Left lung (tissue), 10 donors: ENCODE results near the gene ANKRD13D. TPM values are rescaled to one million over a fixed set of nuclear protein-coding genes. Genes with fewer than 3 reads are reported as not detected.

Experiments used
- ATAC-seq: fragments of 200-7000 bp; cut with Tn5 transposase; one replicate; pipeline ENCODE4 v1.9.1; 2020; ENCODE audit warnings: moderate library complexity
- DNase-seq, 4 donors: peaks; one replicate each; pipeline ENCODE4 v3.0.0-alpha.2; 2013 to 2020
- H3K27ac ChIP-seq, 2 donors: fragments of 200-600 bp; sonication (generic) in 1 of 2; one replicate each; pipeline versions ENCODE4 v1.5.0 to v1.8.0; 2020 to 2021
- H3K27me3 ChIP-seq, 2 donors: fragments of 200-600 bp; sonication (generic) in 1 of 2; one replicate each; pipeline versions ENCODE4 v1.5.0 to v1.8.0; 2020 to 2021
- H3K36me3 ChIP-seq, 2 donors: fragments of 200-600 bp; sonication (generic) in 1 of 2; one replicate each; pipeline versions ENCODE4 v1.5.0 to v1.8.0; 2020 to 2021
- H3K4me1 ChIP-seq, 2 donors: fragments of 200-600 bp; one replicate each; pipeline ENCODE4 v1.8.0; 2021
- H3K4me3 ChIP-seq, 2 donors: fragments of 200-600 bp; sonication (generic) in 1 of 2; one replicate each; pipeline versions ENCODE4 v1.5.0 to v1.8.0; 2020 to 2021; ENCODE audit warnings: mild to moderate bottlenecking in 1 of 2
- H3K9me3 ChIP-seq, 2 donors: fragments of 200-600 bp; sonication (generic) in 1 of 2; one replicate each; pipeline versions ENCODE4 v1.5.0 to v1.8.0; 2020 to 2021
- intact Hi-C, 2 donors: fragments of 100-400 bp; cut with DNase I; formaldehyde crosslinking; loops; one replicate each; pipeline versions ENCODE4 v1.11.2 to v1.14.2; 2022
- polyA plus RNA-seq, 6 donors: library from polyadenylated mRNA; unstranded; fragments of 120-200 nt; gene quantifications; one replicate each; pipeline ENCODE4 v1.2.1, GENCODE V29; 2013; ENCODE audit not compliant: insufficient read length in 6 of 6
- total RNA-seq, 2 donors: library from RNA; stranded (reverse); fragmentation: NEBNext Ultra II Directional; extraction: Animal tissue kit (Norgen Biotek cat#: 25700); gene quantifications; one replicate each; pipeline ENCODE4 v1.2.1, GENCODE V29; 2021
- TF ChIP-seq, protein P1 (sequence below), 2 donors: fragments of 200-600 bp; sonication (generic) in 1 of 2; IDR thresholded peaks; one replicate each; pipeline versions ENCODE4 v1.5.0 to v1.8.0; 2021; ENCODE audit warnings: antibody characterized with exemption in 2 of 2
- donor health status: DM: no; HTN: yes; CAD: no.
- donor health status: DM: no; HTN: no; CAD: no.

Gene ANKRD13D
- total and polyA plus RNA-seq, 8 donors, result 34.5 to 81.2 (median 50.3) TPM

- peaks cover 0 to 46% of the 10 kb centered on the region in 2 donors for H3K36me3 ChIP-seq
- TF ChIP-seq, protein P1, sequence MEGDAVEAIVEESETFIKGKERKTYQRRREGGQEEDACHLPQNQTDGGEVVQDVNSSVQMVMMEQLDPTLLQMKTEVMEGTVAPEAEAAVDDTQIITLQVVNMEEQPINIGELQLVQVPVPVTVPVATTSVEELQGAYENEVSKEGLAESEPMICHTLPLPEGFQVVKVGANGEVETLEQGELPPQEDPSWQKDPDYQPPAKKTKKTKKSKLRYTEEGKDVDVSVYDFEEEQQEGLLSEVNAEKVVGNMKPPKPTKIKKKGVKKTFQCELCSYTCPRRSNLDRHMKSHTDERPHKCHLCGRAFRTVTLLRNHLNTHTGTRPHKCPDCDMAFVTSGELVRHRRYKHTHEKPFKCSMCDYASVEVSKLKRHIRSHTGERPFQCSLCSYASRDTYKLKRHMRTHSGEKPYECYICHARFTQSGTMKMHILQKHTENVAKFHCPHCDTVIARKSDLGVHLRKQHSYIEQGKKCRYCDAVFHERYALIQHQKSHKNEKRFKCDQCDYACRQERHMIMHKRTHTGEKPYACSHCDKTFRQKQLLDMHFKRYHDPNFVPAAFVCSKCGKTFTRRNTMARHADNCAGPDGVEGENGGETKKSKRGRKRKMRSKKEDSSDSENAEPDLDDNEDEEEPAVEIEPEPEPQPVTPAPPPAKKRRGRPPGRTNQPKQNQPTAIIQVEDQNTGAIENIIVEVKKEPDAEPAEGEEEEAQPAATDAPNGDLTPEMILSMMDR (IDR thresholded peaks at IDR 0.05), result no peak
- H3K4me3 ChIP-seq, result no peak overlapping the region
- H3K9me3 ChIP-seq, result no peaks in the 10 kb centered on the region
- DNase-seq (peak in 2 of 4 donors; percentile 30 to 61), ATAC-seq (no peak)
- peak overlapping the region; percentile 95 to 100 for H3K27ac ChIP-seq
- intact Hi-C loops, result no loop called here
- H3K4me1 ChIP-seq, result peaks cover 61 to 100% of the 10 kb centered on the region in 2 donors
- no peaks in the 10 kb centered on the region for H3K27me3 ChIP-seq
These were observed 13.3 kb upstream of the ANKRD13D start for GRCh38 chr11:67275606-67276409.

DNA sequence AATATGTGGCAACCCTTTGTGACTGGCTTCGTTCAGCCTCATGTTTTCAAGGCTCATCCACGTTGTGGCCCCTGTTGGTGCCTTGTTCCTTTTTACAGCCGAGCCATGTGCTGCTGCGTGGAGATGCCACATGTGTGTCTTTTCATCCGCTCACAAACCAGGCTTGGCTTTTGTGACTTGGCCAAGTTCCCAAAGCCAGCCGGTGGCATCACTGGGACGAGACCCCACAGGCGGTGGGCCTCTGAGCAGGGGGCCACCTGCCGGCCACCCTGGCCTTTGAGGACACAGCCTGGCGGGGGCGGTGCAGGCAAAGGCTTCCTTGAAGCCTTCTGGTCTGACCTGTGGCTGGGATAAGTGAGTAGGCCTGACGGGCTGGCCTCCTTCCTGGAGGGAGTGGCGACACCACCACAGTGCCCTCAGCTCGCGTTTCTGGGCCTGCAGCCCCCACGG lies 12.3 kb upstream of the ANKRD13D start:
- TF ChIP-seq, protein P1 (IDR thresholded peaks at IDR 0.05), result no peak
- Histone ChIP-seq H3K4me1 (peaks cover 51 to 100% of the 10 kb centered on the region in 2 donors), H3K4me3 (peak overlapping the region in 1 of 2 donors; percentile 30), H3K27me3 (no peaks in the 10 kb centered on the region), H3K36me3 (peaks cover 0 to 55% of the 10 kb centered on the region in 2 donors), H3K9me3 (no peaks in the 10 kb centered on the region), H3K27ac (peak overlapping the region; percentile 95 to 100)
- DNase-seq (peak in 2 of 4 donors; percentile 69 to 87), ATAC-seq (peak; percentile 60)
- intact Hi-C loops, result no loop called here

- DNase-seq, result peak; percentile 54 to 98 (median 92)
- peaks cover 47 to 100% of the 10 kb centered on the region in 2 donors for H3K4me1 ChIP-seq
These were observed 11.7 kb upstream of the ANKRD13D start for GRCh38 chr11:67277231-67277961.

DNA sequence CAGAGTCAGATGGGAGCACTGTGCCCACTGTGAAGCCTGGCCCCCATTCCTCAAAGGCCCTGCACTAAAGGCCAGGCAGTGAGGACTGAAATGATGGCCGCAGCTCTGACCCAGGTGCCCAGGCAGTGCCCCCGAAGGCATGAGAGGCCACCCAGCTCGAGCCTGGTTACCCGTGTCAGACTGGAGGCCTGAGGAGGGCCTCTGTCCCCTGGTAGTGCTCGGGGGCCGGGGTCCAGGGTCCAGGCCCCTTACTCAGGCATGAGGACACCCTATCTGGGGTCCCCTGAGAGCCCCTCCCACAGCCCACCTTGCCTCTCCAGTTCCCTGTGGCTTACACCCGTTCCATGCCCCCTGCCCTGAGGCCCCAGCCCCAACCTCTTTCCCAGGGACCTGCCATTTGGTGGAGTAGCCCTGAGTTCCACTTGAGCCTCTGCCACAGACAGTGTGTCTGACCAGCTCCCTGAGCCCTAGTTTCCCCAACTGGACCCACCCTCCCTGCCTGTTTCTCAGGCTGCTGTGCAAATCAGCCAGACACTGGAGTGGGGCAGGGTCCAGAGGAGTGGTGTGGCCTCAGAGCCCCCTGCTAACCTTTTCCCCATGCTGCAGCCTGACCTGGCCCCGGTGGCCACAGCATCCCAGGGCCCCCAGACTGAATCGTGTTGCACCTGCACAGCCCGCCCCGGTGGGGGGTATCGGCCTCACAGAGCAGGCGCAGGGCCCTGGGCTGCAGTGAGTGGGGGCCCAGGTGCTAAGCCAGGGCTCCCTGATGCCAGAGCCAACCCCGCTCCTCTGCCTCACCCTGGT lies 10.8 kb upstream of the ANKRD13D start:
- H3K27ac ChIP-seq, result peak overlapping the region; percentile 95 to 100
- TF ChIP-seq, protein P1 (IDR thresholded peaks at IDR 0.05), result no peak
- DNase-seq, result peak in 2 of 4 donors; percentile 31 to 79
- peaks cover 0 to 59% of the 10 kb centered on the region in 2 donors for H3K36me3 ChIP-seq
- H3K4me1 ChIP-seq, result peaks cover 42 to 100% of the 10 kb centered on the region in 2 donors
- no peaks in the 10 kb centered on the region for H3K27me3 ChIP-seq
- no peaks in the 10 kb centered on the region for H3K9me3 ChIP-seq
- H3K4me3 ChIP-seq, result peak overlapping the region in 1 of 2 donors; percentile 30
- no peak for ATAC-seq
- intact Hi-C loops, result no loop called here

More at GRCh38 chr11:67277231-67277961, 11.7 kb upstream of the ANKRD13D start:
- Histone ChIP-seq H3K27ac (peak overlapping the region; percentile 95 to 100), H3K36me3 (peaks cover 0 to 55% of the 10 kb centered on the region in 2 donors), H3K27me3 (no peaks in the 10 kb centered on the region), H3K9me3 (no peaks in the 10 kb centered on the region), H3K4me3 (peak overlapping the region in 1 of 2 donors; percentile 30)
- ATAC-seq, result peak; percentile 89
- intact Hi-C loops, result no loop called here
- TF ChIP-seq, protein P1 (IDR thresholded peaks at IDR 0.05), result no peak
